IMR-90 (cell line): Measurements from ENCODE around the gene KLF1. TPM values are rescaled to one million over a fixed set of nuclear protein-coding genes. Genes with fewer than 3 reads are reported as not detected.

Source experiments
- ATAC-seq: fragments of 200-7000 bp; cut with Tn5 transposase; 2 replicates; pipeline ENCODE4 v1.9.1; 2020; ENCODE audit warnings: low read depth, mild to moderate bottlenecking, moderate library complexity
- BruUV-seq: library from RNA; stranded (reverse); fragments of 400-500 nt; replicated peaks from 2 replicates; lab custom pipeline; 2021; lab: Mats Ljungman, UMichigan
- CTCF ChIA-PET: fragments of 300-600 bp; formaldehyde crosslinking; extraction: SDS; loops from one replicate; lab custom pipeline; 2021; ENCODE audit warnings: antibody characterized with exemption; lab: Yijun Ruan, JAX
- POLR2A ChIA-PET: fragments of 300-600 bp; sonication (Branson Sonifier 250); formaldehyde crosslinking; loops from one replicate; lab custom pipeline; 2022; ENCODE audit warnings: antibody characterized with exemption; ENCODE audit not compliant: unreplicated experiment; lab: Charles Lee
- DNase-seq: peaks from one replicate; pipeline ENCODE4 v3.0.0; 2013
- H2AFZ ChIP-seq: replicated peaks from 2 replicates; pipeline ENCODE3; 2013; ENCODE audit warnings: low read length, mild to moderate bottlenecking; ENCODE audit not compliant: poor library complexity
- H2AK5ac ChIP-seq: 2 replicates; pipeline ENCODE4 v1.6.1; 2013; ENCODE audit warnings: low read depth, low read length, inconsistent platforms
- H2AK9ac ChIP-seq: replicated peaks from 2 replicates; pipeline ENCODE3; 2013; ENCODE audit warnings: mild to moderate bottlenecking, low read depth, low read length, moderate library complexity; ENCODE audit not compliant: poor library complexity
- H2BK120ac ChIP-seq: 2 replicates; pipeline ENCODE4 v1.6.1; 2013; ENCODE audit warnings: low read depth, low read length, inconsistent platforms
- H2BK15ac ChIP-seq: 3 replicates; pipeline ENCODE4 v1.6.1; 2013; ENCODE audit warnings: low read depth, low read length, inconsistent platforms
- H2BK20ac ChIP-seq: 2 replicates; pipeline ENCODE4 v1.6.1; 2013; ENCODE audit warnings: low read depth, mild to moderate bottlenecking, inconsistent platforms, low read length, moderate library complexity
- H2BK5ac ChIP-seq: 2 replicates; pipeline ENCODE4 v1.6.1; 2013; ENCODE audit warnings: mild to moderate bottlenecking, low read depth, low read length, inconsistent platforms; ENCODE audit not compliant: poor library complexity, severe bottlenecking
- H3K14ac ChIP-seq: replicated peaks from 2 replicates; pipeline ENCODE4 v1.6.1; 2013; ENCODE audit warnings: low read depth, low read length, inconsistent platforms
- H3K18ac ChIP-seq: 2 replicates; pipeline ENCODE4 v1.6.1; 2013; ENCODE audit warnings: low read depth, low read length, control low read depth
- H3K23ac ChIP-seq: 2 replicates; pipeline ENCODE4 v1.6.1; 2013; ENCODE audit warnings: low read depth, low read length, inconsistent platforms
- H3K27ac ChIP-seq: 2 replicates; pipeline ENCODE4 v1.5.1; 2013; ENCODE audit warnings: mild to moderate bottlenecking, control low read depth, low read length; ENCODE audit not compliant: insufficient read depth
- H3K27me3 ChIP-seq: 2 replicates; pipeline ENCODE4 v1.6.1; 2013; ENCODE audit warnings: low read length; ENCODE audit not compliant: control insufficient read depth, insufficient read depth
- H3K36me3 ChIP-seq: 2 replicates; pipeline ENCODE4 v1.6.1; 2013; ENCODE audit warnings: low read length, mixed read lengths; ENCODE audit not compliant: control insufficient read depth, insufficient read depth
- H3K4ac ChIP-seq: 2 replicates; pipeline ENCODE4 v1.6.1; 2013; ENCODE audit warnings: low read depth, low read length, inconsistent platforms
- H3K4me1 ChIP-seq: 2 replicates; pipeline ENCODE4 v1.6.1; 2013; ENCODE audit warnings: low read length, mixed read lengths; ENCODE audit not compliant: control insufficient read depth, insufficient read depth
- H3K4me2 ChIP-seq: 2 replicates; pipeline ENCODE4 v1.6.1; 2013; ENCODE audit warnings: low read depth, mild to moderate bottlenecking, control low read depth, low read length, moderate library complexity
- H3K4me3 ChIP-seq: 2 replicates; pipeline ENCODE4 v1.5.1; 2013; ENCODE audit warnings: low read depth, mild to moderate bottlenecking, control low read depth, low read length, moderate library complexity; ENCODE audit not compliant: insufficient read depth
- H3K56ac ChIP-seq: 2 replicates; pipeline ENCODE4 v1.6.1; 2013; ENCODE audit warnings: low read length, inconsistent platforms; ENCODE audit not compliant: insufficient read depth; ENCODE audit errors: extremely low read depth
- H3K79me1 ChIP-seq, 2 experiments: 2 replicates each; pipeline ENCODE4 v1.6.1; 2013; ENCODE audit warnings: low read length in 2 of 2, inconsistent platforms in 1 of 2, low read depth in 1 of 2
- H3K9ac ChIP-seq: 2 replicates; pipeline ENCODE4 v1.6.1; 2013; ENCODE audit warnings: low read depth, low read length, control low read depth
- H3K9me1 ChIP-seq: 2 replicates; pipeline ENCODE4 v1.6.1; 2013; ENCODE audit warnings: low read length, inconsistent platforms; ENCODE audit not compliant: insufficient read depth
- H3K9me3 ChIP-seq: 2 replicates; pipeline ENCODE4 v1.6.1; 2013; ENCODE audit warnings: low read length; ENCODE audit not compliant: control insufficient read depth, insufficient read depth
- H4K20me1 ChIP-seq: 2 replicates; pipeline ENCODE4 v1.6.1; 2013; ENCODE audit warnings: low read length, inconsistent platforms; ENCODE audit not compliant: insufficient read depth
- H4K5ac ChIP-seq: 2 replicates; pipeline ENCODE4 v1.6.1; 2013; ENCODE audit warnings: mild to moderate bottlenecking, low read depth, low read length, control low read depth
- H4K8ac ChIP-seq, 2 experiments: 2 replicates each; pipeline ENCODE4 v1.6.1; 2013; ENCODE audit warnings: low read depth in 2 of 2, low read length in 2 of 2, control low read depth in 1 of 2, inconsistent platforms in 1 of 2
- H4K91ac ChIP-seq: 2 replicates; pipeline ENCODE4 v1.6.1; 2013; ENCODE audit warnings: low read depth, low read length, inconsistent platforms; ENCODE audit not compliant: insufficient read depth
- BHLHE40 ChIP-seq: fragments of 150-350 bp; IDR thresholded peaks from 2 replicates; pipeline ENCODE4 v1.6.1; 2016; ENCODE audit warnings: mild to moderate bottlenecking, low read depth, low read length
- CEBPB ChIP-seq: IDR thresholded peaks from 2 replicates; pipeline ENCODE4 v1.6.1; 2012; ENCODE audit warnings: low read depth, low read length, improper control_type of control experiment
- CHD1 ChIP-seq: IDR thresholded peaks from 2 replicates; pipeline ENCODE4 v1.6.1; 2012; ENCODE audit warnings: low read depth, low read length, improper control_type of control experiment
- FOS ChIP-seq: fragments of 150-350 bp; IDR thresholded peaks from 2 replicates; pipeline ENCODE4 v1.6.1; 2016; ENCODE audit warnings: low read depth, low read length
- MAFK ChIP-seq: IDR thresholded peaks from 2 replicates; pipeline ENCODE4 v1.6.1; 2012; ENCODE audit warnings: low read depth, low read length, improper control_type of control experiment
- MAZ ChIP-seq: IDR thresholded peaks from 2 replicates; pipeline ENCODE4 v1.6.1; 2012; ENCODE audit warnings: low read depth, mild to moderate bottlenecking, low read length, improper control_type of control experiment, moderate library complexity, borderline replicate concordance
- MXI1 ChIP-seq: IDR thresholded peaks from 2 replicates; pipeline ENCODE4 v1.6.1; 2012; ENCODE audit warnings: low read depth, mild to moderate bottlenecking, low read length, moderate library complexity, borderline replicate concordance
- NFE2L2 ChIP-seq: fragments of 150-350 bp; IDR thresholded peaks from 2 replicates; pipeline ENCODE4 v1.6.1; 2016; ENCODE audit warnings: low read depth, mild to moderate bottlenecking, low read length
- POLR2A ChIP-seq: IDR thresholded peaks from 2 replicates; pipeline ENCODE4 v1.6.1; 2012; ENCODE audit warnings: mild to moderate bottlenecking, low read depth, low read length
- RAD21 ChIP-seq: IDR thresholded peaks from 2 replicates; pipeline ENCODE4 v1.6.1; 2012; ENCODE audit warnings: low read length, improper control_type of control experiment
- RCOR1 ChIP-seq: IDR thresholded peaks from 2 replicates; pipeline ENCODE4 v1.6.1; 2012; ENCODE audit warnings: mild to moderate bottlenecking, low read length, improper control_type of control experiment; ENCODE audit not compliant: insufficient replicate concordance
- RFX5 ChIP-seq: IDR thresholded peaks from 2 replicates; pipeline ENCODE4 v1.8.0; 2012; ENCODE audit warnings: low read depth, mild to moderate bottlenecking, low read length, moderate library complexity
- SMC3 ChIP-seq: fragments of 150-350 bp; IDR thresholded peaks from 2 replicates; pipeline ENCODE4 v1.6.1; 2016; ENCODE audit warnings: low read depth, mild to moderate bottlenecking, antibody characterized with exemption, low read length, moderate library complexity
- WGBS, 2 experiments: methylation state at CpG; one replicate each; pipeline versions ENCODE4 v1.1.5 to v1.1.7; 2013; ENCODE audit warnings: missing lambda C conversion rate in 2 of 2; ENCODE audit not compliant: insufficient read length in 1 of 2; ENCODE audit errors: extremely low coverage in 2 of 2; 5-methylcytosine and 5-hydroxymethylcytosine counted together
- dilution Hi-C: fragments of 300-500 bp; cut with HindIII; formaldehyde crosslinking; loops from one replicate; pipeline ENCODE4 v1.14.3; 2018; ENCODE audit warnings: low sequenced_read_pairs; ENCODE audit not compliant: unreplicated experiment
- in situ Hi-C: fragments of 300-500 bp; cut with MboI; formaldehyde crosslinking; loops from 3 replicates; pipeline ENCODE4 v1.14.3; 2019; ENCODE audit warnings: low sequenced_read_pairs, inconsistent platforms, mixed read lengths
- intact Hi-C: fragments of 100-400 bp; cut with micrococcal nuclease; formaldehyde crosslinking; loops from 2 replicates; pipeline ENCODE4 v1.10.0; 2022
- polyA plus RNA-seq, 3 experiments: library from polyadenylated mRNA; depleted of rRNA; stranded (reverse); fragments of >200 nt; gene quantifications; 2 replicates each; pipeline ENCODE4 v1.2.3, GENCODE V29; 2012; ENCODE audit warnings: low replicate concordance in 1 of 3
- total RNA-seq: library from RNA; depleted of rRNA; stranded (reverse); fragments of >200 nt; gene quantifications from 2 replicates; pipeline ENCODE4 v1.2.3, GENCODE V29; 2012
- TF ChIP-seq, protein P1 (sequence below): fragments of 150-350 bp; IDR thresholded peaks from 2 replicates; pipeline ENCODE4 v1.6.1; 2016; ENCODE audit warnings: low read depth, mild to moderate bottlenecking, low read length, moderate library complexity, borderline replicate concordance
- TF ChIP-seq, protein P2 (sequence below): conservative IDR thresholded peaks from 2 replicates; pipeline ENCODE4 v1.5.1; 2012; ENCODE audit warnings: mild to moderate bottlenecking, low read depth, low read length, improper control_type of control experiment
- TF ChIP-seq, protein P3 (sequence below): fragments of 150-350 bp; IDR thresholded peaks from 2 replicates; pipeline ENCODE4 v1.6.1; 2017; ENCODE audit warnings: mild to moderate bottlenecking, antibody characterized with exemption, low read length, low read depth

Gene KLF1
- total and polyA plus RNA-seq, 2 of the 4 experiments (the other 2 are of a cell fraction) = not detected

DNA sequence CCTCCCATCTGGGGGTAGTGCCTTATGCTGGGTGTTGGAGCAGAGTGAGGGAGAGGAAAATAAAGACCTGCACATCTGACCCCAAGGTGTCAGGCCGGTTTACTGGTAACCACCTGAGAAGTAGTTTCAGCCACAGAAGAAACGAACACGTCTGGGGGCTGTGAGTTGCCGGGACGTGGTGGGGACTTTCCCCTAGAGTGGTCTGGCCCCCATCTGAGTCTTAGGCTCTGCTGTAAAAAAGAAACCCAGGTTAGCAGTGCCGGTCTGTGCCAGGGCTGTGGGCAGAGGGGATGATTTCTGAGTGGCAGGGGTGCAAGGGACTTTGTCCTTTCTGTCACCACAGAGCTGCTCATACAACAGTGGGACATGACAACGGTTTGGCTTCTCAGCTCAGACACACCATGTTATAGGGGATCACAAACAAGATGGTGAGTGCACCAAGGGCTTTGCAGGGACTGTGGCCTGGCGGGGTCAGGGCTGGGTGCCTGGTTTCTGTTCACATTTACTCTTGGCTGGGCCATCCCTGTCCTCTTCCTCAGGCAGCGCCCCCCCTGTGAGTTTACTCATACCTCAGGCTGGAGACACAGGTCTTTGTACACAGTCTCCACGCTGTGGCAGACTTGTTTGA is 13.0 kb upstream of the KLF1 start:
- Histone ChIP-seq H2AK9ac (no peak overlapping the region), H3K79me1 (no peaks in the 10 kb centered on the region), H3K18ac (no peak overlapping the region), H3K4me1 (no peaks in the 10 kb centered on the region), H4K20me1 (no peaks in the 10 kb centered on the region), H3K56ac (no peak overlapping the region), H3K4me2 (no peak overlapping the region), H2BK15ac (no peak overlapping the region), H2AK5ac (no peak overlapping the region), H4K91ac (no peak overlapping the region), H3K9ac (no peak overlapping the region), H3K23ac (no peak overlapping the region), H2AFZ (no peak overlapping the region), H4K8ac (no peak overlapping the region), H3K14ac (no peak overlapping the region), H3K4ac (no peak overlapping the region), H3K9me1 (no peaks in the 10 kb centered on the region), H2BK5ac (no peak overlapping the region), H3K9me3 (no peaks in the 10 kb centered on the region), H3K36me3 (peaks cover 18% of the 10 kb centered on the region), H3K27ac (no peak overlapping the region), H3K27me3 (no peaks in the 10 kb centered on the region), H2BK20ac (no peak overlapping the region), H3K4me3 (no peak overlapping the region), H4K5ac (no peak overlapping the region), H2BK120ac (no peak overlapping the region)
- dilution Hi-C loops (no loop called here), in situ Hi-C loops (no loop called here), intact Hi-C loops (no loop called here)
- ChIA-PET CTCF (interaction anchor here (0.7 kb wide), 1 partner anchor 18 kb away, joined by 3 read pairs; no protein-coding TSS in a partner anchor), POLR2A (no interaction called here)
- TF ChIP-seq RFX5 (no peak), MAZ (no peak), BHLHE40 (no peak), POLR2A (no peak), RCOR1 (no peak), CHD1 (no peak), SMC3 (no peak), RAD21 (no peak), FOS (no peak), CEBPB (no peak), MAFK (no peak), NFE2L2 (no peak), MXI1 (no peak)
- TF ChIP-seq, protein P1, sequence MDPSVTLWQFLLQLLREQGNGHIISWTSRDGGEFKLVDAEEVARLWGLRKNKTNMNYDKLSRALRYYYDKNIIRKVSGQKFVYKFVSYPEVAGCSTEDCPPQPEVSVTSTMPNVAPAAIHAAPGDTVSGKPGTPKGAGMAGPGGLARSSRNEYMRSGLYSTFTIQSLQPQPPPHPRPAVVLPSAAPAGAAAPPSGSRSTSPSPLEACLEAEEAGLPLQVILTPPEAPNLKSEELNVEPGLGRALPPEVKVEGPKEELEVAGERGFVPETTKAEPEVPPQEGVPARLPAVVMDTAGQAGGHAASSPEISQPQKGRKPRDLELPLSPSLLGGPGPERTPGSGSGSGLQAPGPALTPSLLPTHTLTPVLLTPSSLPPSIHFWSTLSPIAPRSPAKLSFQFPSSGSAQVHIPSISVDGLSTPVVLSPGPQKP = no peak
- TF ChIP-seq, protein P2, sequence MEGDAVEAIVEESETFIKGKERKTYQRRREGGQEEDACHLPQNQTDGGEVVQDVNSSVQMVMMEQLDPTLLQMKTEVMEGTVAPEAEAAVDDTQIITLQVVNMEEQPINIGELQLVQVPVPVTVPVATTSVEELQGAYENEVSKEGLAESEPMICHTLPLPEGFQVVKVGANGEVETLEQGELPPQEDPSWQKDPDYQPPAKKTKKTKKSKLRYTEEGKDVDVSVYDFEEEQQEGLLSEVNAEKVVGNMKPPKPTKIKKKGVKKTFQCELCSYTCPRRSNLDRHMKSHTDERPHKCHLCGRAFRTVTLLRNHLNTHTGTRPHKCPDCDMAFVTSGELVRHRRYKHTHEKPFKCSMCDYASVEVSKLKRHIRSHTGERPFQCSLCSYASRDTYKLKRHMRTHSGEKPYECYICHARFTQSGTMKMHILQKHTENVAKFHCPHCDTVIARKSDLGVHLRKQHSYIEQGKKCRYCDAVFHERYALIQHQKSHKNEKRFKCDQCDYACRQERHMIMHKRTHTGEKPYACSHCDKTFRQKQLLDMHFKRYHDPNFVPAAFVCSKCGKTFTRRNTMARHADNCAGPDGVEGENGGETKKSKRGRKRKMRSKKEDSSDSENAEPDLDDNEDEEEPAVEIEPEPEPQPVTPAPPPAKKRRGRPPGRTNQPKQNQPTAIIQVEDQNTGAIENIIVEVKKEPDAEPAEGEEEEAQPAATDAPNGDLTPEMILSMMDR = no peak
- TF ChIP-seq, protein P3, sequence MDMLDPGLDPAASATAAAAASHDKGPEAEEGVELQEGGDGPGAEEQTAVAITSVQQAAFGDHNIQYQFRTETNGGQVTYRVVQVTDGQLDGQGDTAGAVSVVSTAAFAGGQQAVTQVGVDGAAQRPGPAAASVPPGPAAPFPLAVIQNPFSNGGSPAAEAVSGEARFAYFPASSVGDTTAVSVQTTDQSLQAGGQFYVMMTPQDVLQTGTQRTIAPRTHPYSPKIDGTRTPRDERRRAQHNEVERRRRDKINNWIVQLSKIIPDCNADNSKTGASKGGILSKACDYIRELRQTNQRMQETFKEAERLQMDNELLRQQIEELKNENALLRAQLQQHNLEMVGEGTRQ = no peak
- DNase-seq (no peak), ATAC-seq (no peak)
- BruUV-seq = no TSS peak
- 80% methylated on average over 1 of the region's 10 CpGs; no CpG with 5 or more reads in 1 of the 2 experiments for WGBS, 2 experiments
